ENCODE data around the gene ACOX1.

Gene ACOX1

DNA sequence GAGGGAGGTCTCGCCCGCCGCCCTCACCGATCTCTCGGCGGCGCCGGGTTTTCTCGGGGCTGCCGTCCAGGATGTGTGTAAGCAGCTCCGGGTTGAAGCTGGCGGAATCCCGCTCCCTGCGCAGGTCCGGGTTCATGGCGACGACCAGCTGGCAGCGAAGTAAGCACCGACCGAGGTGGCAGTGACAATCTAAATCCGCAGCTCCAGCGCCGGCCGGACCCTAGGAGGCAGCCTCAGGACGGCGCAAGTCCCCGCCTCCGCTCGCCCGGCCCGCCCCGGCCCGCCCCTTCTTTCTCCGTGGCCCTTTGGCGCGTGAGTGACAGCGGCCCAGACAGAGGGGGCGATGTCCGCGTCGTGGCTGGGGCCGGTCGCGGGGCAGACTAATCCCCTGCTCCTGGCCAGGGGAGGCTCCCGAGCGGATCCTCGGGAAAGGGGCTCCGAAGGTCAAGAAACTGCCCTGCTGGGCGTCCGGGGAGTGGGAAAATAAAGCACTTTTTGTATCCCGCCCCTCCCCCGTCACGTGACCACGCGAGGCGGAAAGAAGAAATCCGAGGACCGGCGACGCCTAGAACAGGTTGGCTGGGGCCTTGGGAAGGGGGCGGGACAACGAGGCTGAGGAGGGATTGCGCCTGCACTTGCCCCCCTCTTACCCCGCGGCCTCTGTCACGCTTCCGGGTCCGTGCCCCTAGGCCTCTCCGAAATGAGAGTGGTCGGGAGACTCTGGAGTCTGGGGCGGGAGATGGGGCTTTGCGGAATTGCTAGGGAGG, at the start of gene ACOX1, which contains the start of gene TEN1:
TSS of gene ACOX1 (minus strand) at position 229 of the 767 bp plus-strand sequence. CDS start at position 136, 93 bp downstream.
TSS of gene TEN1 (plus strand) at position 303 of the 767 bp plus-strand sequence. CDS start 6,953 bp downstream, outside the sequence.
- Histone ChIP-seq H3K36me3 (replicated peaks) (peaks cover 2% of the 10 kb centered on the region), H3K27ac (peak within 1 kb of the TSS; percentile 100), H3K27me3 (replicated peaks) (no peaks in the 10 kb centered on the region), H3K4me3 (ENCODE audit: low read depth, low read length) (peak within 1 kb of the TSS; percentile 75)
- in situ Hi-C loops (cut with HindIII; ENCODE audit: low pct_ligation_motif_present, low sequenced_read_pairs) = no loop called here
- TF ChIP-seq CTCF (IDR thresholded peaks at IDR 0.05; ENCODE audit: low read depth, low read length, missing control alignments) = peak; percentile 28
- peak; percentile 93 for DNase-seq

- Histone ChIP-seq H3K36me3 (replicated peaks) (no peaks in the 10 kb centered on the region), H3K4me3 (ENCODE audit: low read depth, low read length) (no peak within 1 kb of the TSS), H3K27me3 (replicated peaks) (no peaks in the 10 kb centered on the region), H3K27ac (no peak within 1 kb of the TSS)
- in situ Hi-C loops (cut with HindIII; ENCODE audit: low pct_ligation_motif_present, low sequenced_read_pairs) = no loop called here
- TF ChIP-seq CTCF (IDR thresholded peaks at IDR 0.05; ENCODE audit: low read depth, low read length, missing control alignments) = no peak
- no peak for DNase-seq
Observed at GRCh38 chr17:76027159-76027839, 48.3 kb upstream of the ACOX1 start, which contains the start of gene EVPL. EVPL (minus strand) TSS chr17:76027306; CDS start chr17:76027198, 108 bp downstream.

GRCh38 chr17:76026714-76027158, 47.8 kb upstream of the ACOX1 start:
- no peak overlapping the region for H3K4me3 ChIP-seq (ENCODE audit: low read depth, low read length)
- H3K36me3 ChIP-seq (replicated peaks) = no peaks in the 10 kb centered on the region
- no peaks in the 10 kb centered on the region for H3K27me3 ChIP-seq (replicated peaks)
- in situ Hi-C loops (cut with HindIII; ENCODE audit: low pct_ligation_motif_present, low sequenced_read_pairs) = no loop called here
- TF ChIP-seq CTCF (IDR thresholded peaks at IDR 0.05; ENCODE audit: low read depth, low read length, missing control alignments) = no peak
- H3K27ac ChIP-seq = no peak overlapping the region
- no peak for DNase-seq

- no peaks in the 10 kb centered on the region for H3K27me3 ChIP-seq (replicated peaks)
- no peak overlapping the region for H3K4me3 ChIP-seq (ENCODE audit: low read depth, low read length)
- no peak for DNase-seq
- in situ Hi-C loops (cut with HindIII; ENCODE audit: low pct_ligation_motif_present, low sequenced_read_pairs) = no loop called here
- no peak overlapping the region for H3K27ac ChIP-seq
- no peak for TF ChIP-seq CTCF (IDR thresholded peaks at IDR 0.05; ENCODE audit: low read depth, low read length, missing control alignments)
- no peaks in the 10 kb centered on the region for H3K36me3 ChIP-seq (replicated peaks)
Observed at GRCh38 chr17:76025294-76025693, 46.3 kb upstream of the ACOX1 start.

GRCh38 chr17:76024353-76024752, 45.4 kb upstream of the ACOX1 start:
- no peaks in the 10 kb centered on the region for H3K36me3 ChIP-seq (replicated peaks)
- no peak for TF ChIP-seq CTCF (IDR thresholded peaks at IDR 0.05; ENCODE audit: low read depth, low read length, missing control alignments)
- no peaks in the 10 kb centered on the region for H3K27me3 ChIP-seq (replicated peaks)
- in situ Hi-C loops (cut with HindIII; ENCODE audit: low pct_ligation_motif_present, low sequenced_read_pairs) = no loop called here
- no peak overlapping the region for H3K27ac ChIP-seq
- no peak for DNase-seq
- no peak overlapping the region for H3K4me3 ChIP-seq (ENCODE audit: low read depth, low read length)
